IgD-negative memory B cell (primary cell): Measurements from ENCODE around the gene BCAN. TPM values are rescaled to one million over a fixed set of nuclear protein-coding genes. Genes with fewer than 3 reads are reported as not detected.
A peak's percentile ranks its signal among the peaks of the same experiment; 100 is the strongest.
"Not testable (repeated sequence)": the region's sequence is repeated elsewhere in the genome, so short reads cannot be mapped to it uniquely, and the experiment has no call there.

Experiments
- H3K27ac Mint-ChIP-seq, 3 donors: one replicate each; pipeline ENCODE4 v1.8.0; 2020 to 2022; ENCODE audit warnings: mild to moderate bottlenecking in 3 of 3, mixed read lengths in 3 of 3, moderate library complexity in 1 of 3
- H3K27me3 Mint-ChIP-seq: one replicate; pipeline ENCODE4 v1.8.0; 2021; ENCODE audit warnings: mixed read lengths
- H3K36me3 Mint-ChIP-seq: one replicate; pipeline ENCODE4 v1.8.0; 2020; ENCODE audit warnings: mild to moderate bottlenecking, mixed read lengths
- H3K4me1 Mint-ChIP-seq, 3 donors: one replicate each; pipeline ENCODE4 v1.8.0; 2020 to 2022; ENCODE audit warnings: mixed read lengths in 3 of 3, mild to moderate bottlenecking in 1 of 3
- H3K4me3 Mint-ChIP-seq, 4 donors: one replicate each; pipeline ENCODE4 v1.8.0; 2020 to 2022; ENCODE audit warnings: mild to moderate bottlenecking in 4 of 4, mixed read lengths in 4 of 4, moderate library complexity in 3 of 4
- H3K9me3 Mint-ChIP-seq, 3 donors: one replicate each; pipeline ENCODE4 v1.8.0; 2020 to 2021; ENCODE audit warnings: mixed read lengths in 3 of 3, mild to moderate bottlenecking in 1 of 3
- polyA plus RNA-seq: library from polyadenylated mRNA; unstranded; fragments of 300-500 nt; fragmentation: Illumina TruSeq; gene quantifications from one replicate; pipeline ENCODE4 v1.2.3, GENCODE V29; 2021

The BCAN gene
- polyA plus RNA-seq, 1 donor from 2014 or later = not detected

DNA sequence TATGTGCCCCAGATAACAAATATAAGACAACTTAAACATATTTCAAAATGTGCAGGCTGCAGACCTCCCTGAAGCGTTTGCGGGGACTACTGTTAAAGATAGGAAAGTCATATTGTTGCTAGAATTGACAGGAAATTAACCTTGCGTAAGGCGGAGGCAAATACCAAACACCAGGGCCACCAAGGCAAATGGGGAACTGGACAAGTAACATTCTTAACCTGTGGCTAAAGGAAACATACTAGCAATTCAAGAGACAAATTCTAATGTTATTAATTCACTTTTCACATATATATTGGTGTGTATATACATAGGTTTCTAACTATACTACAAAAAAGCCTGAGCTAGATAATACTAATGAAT lies 15.9 kb upstream of the BCAN start:
- Mint-ChIP-seq H3K4me1 (peaks cover 8 to 10% (median 9%) of the 10 kb centered on the region in 3 donors), H3K27me3 (peaks cover 44% of the 10 kb centered on the region), H3K27ac (peak overlapping the region in 2 of 3 donors; percentile 55 to 69), H3K36me3 (no peaks in the 10 kb centered on the region), H3K4me3 (peak overlapping the region in 3 of 4 donors; percentile 70 to 83 (median 83)), H3K9me3 (no peaks in the 10 kb centered on the region)

DNA sequence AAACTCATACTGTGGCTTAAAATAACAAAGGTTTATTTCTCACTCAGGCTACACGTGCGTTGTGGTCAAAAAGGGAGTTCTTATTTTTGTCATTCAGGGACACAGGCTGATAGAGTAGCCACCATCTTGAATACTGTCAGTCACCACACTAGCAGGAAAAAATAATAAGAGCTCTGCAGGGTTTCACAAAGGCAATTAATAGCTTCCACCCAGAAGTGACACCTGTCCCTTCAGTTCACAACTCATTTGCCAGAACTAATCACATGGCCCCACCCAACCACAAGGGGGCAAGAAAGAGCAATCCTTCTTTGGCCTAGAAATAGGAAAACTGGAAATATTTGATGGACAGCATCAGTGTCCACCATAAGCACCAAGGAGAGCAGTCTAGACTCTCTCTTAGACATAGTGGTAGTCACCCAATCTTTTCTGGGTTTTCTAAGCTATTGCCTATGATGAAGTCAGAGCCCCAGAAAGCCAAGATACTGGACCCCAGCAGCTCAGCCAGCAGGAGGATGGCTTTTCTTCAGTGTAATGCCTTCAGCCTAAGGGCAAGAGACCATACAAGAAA lies 14.5 kb upstream of the BCAN start:
- H3K36me3 Mint-ChIP-seq = no peaks in the 10 kb centered on the region
- peaks cover 42% of the 10 kb centered on the region for H3K27me3 Mint-ChIP-seq
- H3K9me3 Mint-ChIP-seq = peaks cover 0 to 2% (median 0%) of the 10 kb centered on the region in 3 donors
- H3K4me3 Mint-ChIP-seq = peak overlapping the region in 1 of 4 donors; percentile 3
- peak overlapping the region in 1 of 3 donors; percentile 46 for H3K27ac Mint-ChIP-seq
- H3K4me1 Mint-ChIP-seq = peaks cover 8 to 12% (median 9%) of the 10 kb centered on the region in 3 donors

GRCh38 chr1:156629823-156630449 lies 12.0 kb upstream of the BCAN start:
- H3K27me3 Mint-ChIP-seq = peaks cover 34% of the 10 kb centered on the region
- peaks cover 8 to 9% (median 9%) of the 10 kb centered on the region in 3 donors for H3K4me1 Mint-ChIP-seq
- H3K36me3 Mint-ChIP-seq = no peaks in the 10 kb centered on the region
- peaks cover 0 to 2% (median 0%) of the 10 kb centered on the region in 3 donors for H3K9me3 Mint-ChIP-seq
- peak overlapping the region in 1 of 3 donors; percentile 80 for H3K27ac Mint-ChIP-seq
- no peak overlapping the region for H3K4me3 Mint-ChIP-seq

DNA sequence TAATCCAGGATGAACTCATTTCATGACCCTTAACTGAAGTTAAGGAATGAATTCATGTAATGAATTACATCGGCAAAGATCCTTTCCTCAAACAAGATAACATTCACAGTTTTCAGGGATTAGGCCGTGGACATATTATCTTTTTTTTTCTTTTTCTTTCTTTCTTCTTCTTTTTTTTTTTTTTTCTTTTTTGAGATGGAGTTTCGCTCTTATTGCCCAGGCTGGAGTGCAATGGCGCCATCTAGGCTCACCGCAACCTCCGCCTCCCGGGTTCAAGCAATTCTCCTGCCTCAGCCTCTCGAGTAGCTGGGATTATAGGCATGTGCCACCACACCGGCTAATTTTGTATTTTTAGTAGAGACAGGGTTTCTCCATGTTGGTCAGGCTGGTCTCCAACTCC lies 10.8 kb upstream of the BCAN start:
- H3K4me1 Mint-ChIP-seq, H3K36me3 Mint-ChIP-seq, H3K9me3 Mint-ChIP-seq, H3K27ac Mint-ChIP-seq, H3K4me3 Mint-ChIP-seq: not testable (repeated sequence)
- peaks cover 32% of the 10 kb centered on the region for H3K27me3 Mint-ChIP-seq

- peaks cover 1 to 3% (median 2%) of the 10 kb centered on the region in 3 donors for H3K4me1 Mint-ChIP-seq
- no peaks in the 10 kb centered on the region for H3K36me3 Mint-ChIP-seq
- H3K9me3 Mint-ChIP-seq = peaks cover 0 to 2% (median 0%) of the 10 kb centered on the region in 3 donors
- no peak overlapping the region for H3K27ac Mint-ChIP-seq
- no peak overlapping the region for H3K4me3 Mint-ChIP-seq
- peaks cover 36% of the 10 kb centered on the region for H3K27me3 Mint-ChIP-seq
These were observed 9.6 kb upstream of the BCAN start for GRCh38 chr1:156632355-156632754.

DNA sequence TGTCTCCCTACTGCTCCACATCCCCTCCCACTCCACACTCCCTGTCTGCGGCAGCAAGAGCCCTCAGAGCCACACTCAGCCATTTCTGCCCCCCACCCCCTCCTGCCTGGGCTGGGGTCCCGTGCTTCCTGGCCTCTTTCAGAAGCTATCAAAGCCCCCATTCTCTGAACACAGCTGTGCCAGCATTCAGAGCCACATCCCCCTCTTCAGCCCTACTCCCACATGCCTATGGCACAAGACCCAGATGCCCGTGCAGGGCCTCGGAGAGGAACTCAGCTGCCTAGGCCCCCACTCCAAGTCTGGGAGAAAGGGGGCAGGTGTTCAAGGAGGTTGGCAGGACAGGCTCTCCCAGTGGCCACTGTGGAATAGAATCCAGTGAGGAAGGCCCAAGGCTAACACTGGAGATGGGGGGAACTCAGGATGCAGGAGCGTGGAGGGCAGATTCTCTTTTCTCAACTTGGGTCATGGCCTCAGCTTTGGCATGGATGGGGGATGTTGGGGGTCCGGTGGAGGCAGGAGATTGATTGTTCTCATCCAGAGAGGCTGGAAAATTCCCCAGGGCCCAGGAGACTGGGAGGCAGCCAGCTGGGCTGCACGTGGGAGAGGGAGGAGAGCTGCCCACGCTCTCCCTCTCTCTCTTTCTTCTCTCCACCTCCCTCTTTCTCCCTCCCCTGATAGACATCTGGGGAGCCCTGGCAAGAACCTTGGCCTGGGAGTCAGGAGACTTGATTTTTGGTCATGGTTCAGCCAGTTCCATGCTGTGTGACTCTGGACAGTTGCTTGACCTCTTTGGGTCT lies 3.5 kb upstream of the BCAN start:
- peaks cover 57% of the 10 kb centered on the region for H3K27me3 Mint-ChIP-seq
- no peak overlapping the region for H3K27ac Mint-ChIP-seq
- peaks cover 7 to 9% (median 7%) of the 10 kb centered on the region in 3 donors for H3K4me1 Mint-ChIP-seq
- peaks cover 3% of the 10 kb centered on the region for H3K36me3 Mint-ChIP-seq
- no peaks in the 10 kb centered on the region for H3K9me3 Mint-ChIP-seq
- no peak overlapping the region for H3K4me3 Mint-ChIP-seq

DNA sequence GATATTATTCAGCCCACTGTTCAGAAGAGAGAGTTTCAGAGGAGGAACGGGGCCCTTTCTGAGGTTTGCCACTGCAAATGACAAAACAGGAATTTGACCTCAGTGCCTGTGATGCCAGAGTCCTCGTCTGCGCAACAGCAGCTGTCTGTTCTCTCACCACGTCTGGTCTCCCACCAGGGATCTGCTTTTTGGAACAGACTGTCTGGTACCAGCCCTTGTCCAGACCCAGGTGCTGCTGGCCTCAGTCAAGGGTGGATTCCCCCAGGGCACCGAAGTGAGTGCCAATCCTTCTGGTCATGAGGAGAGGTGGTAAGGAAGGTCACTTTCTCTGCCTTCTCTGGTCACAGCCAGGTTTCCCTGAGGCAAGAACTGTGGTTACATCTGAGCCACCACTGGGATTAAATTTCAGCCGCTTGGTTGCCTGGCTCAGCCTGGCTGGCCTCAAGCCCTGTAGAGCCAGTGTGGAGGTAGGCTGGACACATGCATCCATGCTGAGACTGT lies 2.3 kb upstream of the BCAN start:
- H3K27ac Mint-ChIP-seq = no peak overlapping the region
- no peaks in the 10 kb centered on the region for H3K9me3 Mint-ChIP-seq
- peaks cover 10 to 14% (median 12%) of the 10 kb centered on the region in 3 donors for H3K4me1 Mint-ChIP-seq
- peaks cover 3% of the 10 kb centered on the region for H3K36me3 Mint-ChIP-seq
- no peak overlapping the region for H3K4me3 Mint-ChIP-seq
- peaks cover 58% of the 10 kb centered on the region for H3K27me3 Mint-ChIP-seq

GRCh38 chr1:156640842-156641706 lies 843 bp upstream of the BCAN start:
- Mint-ChIP-seq H3K27me3 (peaks cover 61% of the 10 kb centered on the region), H3K36me3 (peaks cover 3% of the 10 kb centered on the region), H3K4me1 (peaks cover 10 to 14% (median 12%) of the 10 kb centered on the region in 3 donors), H3K9me3 (no peaks in the 10 kb centered on the region), H3K27ac (no peak overlapping the region), H3K4me3 (peak overlapping the region in 2 of 4 donors; percentile 17 to 63)

DNA sequence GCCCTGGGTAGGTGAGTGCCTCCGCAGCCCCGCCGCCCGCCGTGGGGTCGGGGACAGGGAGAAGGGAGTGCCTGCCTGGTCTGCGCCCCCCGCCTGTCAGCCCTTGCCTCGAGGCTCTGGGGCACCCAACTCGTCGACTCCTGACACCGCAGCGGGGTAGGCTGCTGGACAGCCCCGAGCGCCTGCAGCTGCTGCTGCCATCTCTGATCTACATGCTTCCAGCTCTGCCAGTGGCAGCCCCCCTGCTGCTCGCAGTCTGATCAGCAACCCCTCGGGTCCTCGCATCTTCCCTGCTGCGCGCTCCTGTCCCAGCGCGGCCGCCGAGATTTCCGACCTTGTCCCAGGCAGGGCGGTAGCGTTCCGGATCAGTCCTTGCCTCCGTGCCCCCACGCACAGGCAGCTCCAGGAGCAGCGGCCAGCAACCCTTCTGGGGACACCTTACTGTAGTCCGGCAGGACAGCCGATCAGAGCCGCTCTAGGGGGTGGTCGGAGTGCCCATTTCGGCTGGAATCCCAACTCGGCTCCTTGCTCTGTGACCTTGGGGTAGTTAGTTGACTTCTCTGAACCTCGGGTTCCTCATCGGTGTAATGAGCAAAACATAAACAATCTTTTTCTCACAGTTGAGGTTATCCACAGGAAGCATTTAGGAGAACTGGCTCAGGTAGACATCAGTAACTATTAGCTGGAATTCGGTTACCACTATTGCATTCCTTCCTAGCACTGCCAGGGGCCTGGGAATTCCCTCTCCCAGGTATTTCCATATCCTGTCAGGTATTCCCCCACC lies 540 bp downstream of the BCAN start:
- peaks cover 58% of the 10 kb centered on the region for H3K27me3 Mint-ChIP-seq
- no peak overlapping the region for H3K27ac Mint-ChIP-seq
- H3K9me3 Mint-ChIP-seq = no peaks in the 10 kb centered on the region
- peak overlapping the region; percentile 5 to 83 (median 52) for H3K4me3 Mint-ChIP-seq
- H3K4me1 Mint-ChIP-seq = peaks cover 10 to 14% (median 12%) of the 10 kb centered on the region in 3 donors
- H3K36me3 Mint-ChIP-seq = peaks cover 3% of the 10 kb centered on the region

DNA sequence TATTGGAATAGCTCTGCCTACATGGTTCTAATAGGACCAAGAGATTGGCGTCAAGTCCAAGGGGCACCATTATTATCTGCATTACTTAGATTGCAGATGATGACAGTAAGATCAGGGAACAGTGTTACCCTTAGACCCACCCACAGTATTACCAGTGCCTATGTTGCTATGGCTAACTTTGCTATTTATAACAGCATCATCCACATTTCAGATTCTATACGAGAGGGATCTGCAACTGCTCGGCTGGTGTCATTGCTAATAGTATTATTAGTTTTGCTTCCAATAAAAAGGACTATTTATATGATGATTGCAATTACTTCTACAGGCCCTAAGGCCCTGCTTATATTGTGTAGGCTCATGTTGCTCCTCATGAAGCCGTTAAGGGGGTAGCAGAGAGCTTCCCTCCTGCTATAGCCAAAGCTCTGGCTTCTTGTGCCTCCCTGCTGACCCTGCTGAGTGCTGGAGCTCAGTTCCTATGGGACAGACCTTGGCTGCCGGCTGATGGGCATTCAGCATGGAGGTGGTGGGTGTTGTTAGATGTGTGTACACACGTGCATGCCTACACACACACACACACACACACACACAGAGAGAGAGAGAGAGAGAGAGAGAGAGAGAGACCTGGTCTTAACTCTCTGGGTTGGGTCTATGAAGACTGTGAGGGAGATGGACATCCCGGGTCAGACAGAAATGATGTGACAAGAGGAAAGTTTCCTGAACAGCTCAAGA lies 1.3 kb downstream of the BCAN start:
- H3K4me3 Mint-ChIP-seq = peak overlapping the region in 2 of 4 donors; percentile 24 to 41
- H3K27me3 Mint-ChIP-seq = peaks cover 59% of the 10 kb centered on the region
- H3K9me3 Mint-ChIP-seq = no peaks in the 10 kb centered on the region
- H3K36me3 Mint-ChIP-seq = peaks cover 2% of the 10 kb centered on the region
- peaks cover 10 to 14% (median 12%) of the 10 kb centered on the region in 3 donors for H3K4me1 Mint-ChIP-seq
- no peak overlapping the region for H3K27ac Mint-ChIP-seq

DNA sequence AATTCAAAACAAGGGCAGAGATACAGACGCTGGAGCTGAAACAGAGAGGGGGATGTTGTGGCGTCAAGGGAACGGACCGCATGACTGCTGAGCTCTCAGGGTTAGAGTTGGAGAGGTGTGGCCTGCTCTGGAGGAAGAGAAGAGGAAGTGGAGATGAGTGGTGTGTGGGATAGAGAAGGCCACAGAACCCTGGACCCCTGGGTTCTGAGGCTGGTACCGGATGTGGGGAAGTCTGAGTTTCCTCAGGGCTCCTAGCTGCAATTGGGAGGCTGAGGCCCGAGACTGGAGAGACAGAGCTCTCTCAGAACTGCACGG lies 1.8 kb downstream of the BCAN start:
- Mint-ChIP-seq H3K36me3 (no peaks in the 10 kb centered on the region), H3K4me3 (peak overlapping the region in 2 of 4 donors; percentile 6 to 24), H3K27ac (no peak overlapping the region), H3K9me3 (no peaks in the 10 kb centered on the region), H3K27me3 (peaks cover 57% of the 10 kb centered on the region), H3K4me1 (peaks cover 10 to 14% (median 12%) of the 10 kb centered on the region in 3 donors)

GRCh38 chr1:156644146-156644545 lies 2.2 kb downstream of the BCAN start:
- peaks cover 56% of the 10 kb centered on the region for H3K27me3 Mint-ChIP-seq
- no peaks in the 10 kb centered on the region for H3K36me3 Mint-ChIP-seq
- peaks cover 10 to 14% (median 12%) of the 10 kb centered on the region in 3 donors for H3K4me1 Mint-ChIP-seq
- no peaks in the 10 kb centered on the region for H3K9me3 Mint-ChIP-seq
- no peak overlapping the region for H3K27ac Mint-ChIP-seq
- no peak overlapping the region for H3K4me3 Mint-ChIP-seq

GRCh38 chr1:156644640-156645039 lies 2.7 kb downstream of the BCAN start:
- Mint-ChIP-seq H3K4me1 (peaks cover 10 to 14% (median 12%) of the 10 kb centered on the region in 3 donors), H3K9me3 (no peaks in the 10 kb centered on the region), H3K27me3 (peaks cover 55% of the 10 kb centered on the region), H3K27ac (no peak overlapping the region), H3K36me3 (no peaks in the 10 kb centered on the region), H3K4me3 (no peak overlapping the region)
